Measurements from ENCODE around the gene TGFBI.

- no peak for TF ChIP-seq CTCF (IDR thresholded peaks at IDR 0.05 in 4 of 5, conservative IDR thresholded peaks at IDR 0.05 in 1 of 5)
- TF ChIP-seq POLR2A (IDR thresholded peaks at IDR 0.05) = no peak
These were observed 77.7 kb downstream of the TGFBI start for GRCh38 chr5:136106351-136107031.
